Activated CD4-positive, alpha-beta T cell treated with anti-CD3 and anti-CD28 coated beads, Interleukin-10, Interleukin-2, amounts not matched to agents 100 ng/mL and 50 ng/mL, durations not matched to agents 16 hours and 8 hours (primary cell): Measurements from ENCODE around the gene TMBIM1.
A peak's percentile ranks its signal among the peaks of the same experiment; 100 is the strongest.
"Not testable (repeated sequence)": the region's sequence is repeated elsewhere in the genome, so short reads cannot be mapped to it uniquely, and the experiment has no call there.

Source experiments
- DNase-seq: peaks from one replicate; pipeline ENCODE4 v3.0.0-alpha.2; 2020

The TMBIM1 gene

DNA sequence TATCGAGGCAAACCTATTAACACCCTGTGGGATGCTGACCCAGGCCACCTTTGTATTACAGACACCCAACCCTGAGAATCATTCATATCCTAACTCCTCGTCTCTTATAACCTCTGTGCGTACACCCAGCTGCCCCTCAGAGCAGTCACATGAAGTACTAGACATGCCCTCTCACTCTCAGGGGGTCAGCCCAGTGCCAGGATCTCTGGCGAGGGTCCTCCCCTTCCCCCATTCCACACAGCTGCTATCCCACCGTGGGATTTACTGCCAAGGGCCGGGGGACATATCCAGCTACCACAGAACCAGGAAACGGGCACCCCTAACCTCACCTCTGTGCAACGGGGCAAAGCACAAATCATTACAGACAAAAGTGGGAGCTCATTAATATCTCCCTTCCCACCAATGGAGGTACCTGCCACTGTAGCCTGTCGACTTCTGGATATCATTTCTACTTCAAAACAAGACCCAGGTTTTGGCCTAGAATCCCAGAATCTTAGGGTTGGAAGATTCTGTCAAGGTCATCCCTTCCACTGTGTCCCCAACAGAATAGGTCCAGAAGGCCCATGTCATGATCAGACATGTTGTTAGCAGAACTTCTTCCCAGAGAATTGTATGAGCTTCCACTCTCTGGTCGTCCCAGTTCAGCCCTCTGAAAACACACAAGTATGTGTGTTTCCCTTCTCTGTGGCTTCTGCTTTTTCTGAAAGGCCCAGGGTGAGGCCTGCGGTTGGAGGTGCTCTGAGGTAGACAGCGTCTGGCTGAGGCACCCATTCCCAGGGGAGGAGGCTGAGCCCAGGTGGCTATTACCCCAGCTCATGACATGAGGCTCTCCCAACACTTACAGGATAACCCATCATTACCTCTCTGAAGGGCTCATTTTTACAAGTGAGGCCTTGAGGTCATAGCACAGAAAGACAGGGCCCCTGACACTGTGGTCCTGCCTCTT is 1.7 kb downstream of the TMBIM1 start:
- peak; percentile 60 for DNase-seq

DNA sequence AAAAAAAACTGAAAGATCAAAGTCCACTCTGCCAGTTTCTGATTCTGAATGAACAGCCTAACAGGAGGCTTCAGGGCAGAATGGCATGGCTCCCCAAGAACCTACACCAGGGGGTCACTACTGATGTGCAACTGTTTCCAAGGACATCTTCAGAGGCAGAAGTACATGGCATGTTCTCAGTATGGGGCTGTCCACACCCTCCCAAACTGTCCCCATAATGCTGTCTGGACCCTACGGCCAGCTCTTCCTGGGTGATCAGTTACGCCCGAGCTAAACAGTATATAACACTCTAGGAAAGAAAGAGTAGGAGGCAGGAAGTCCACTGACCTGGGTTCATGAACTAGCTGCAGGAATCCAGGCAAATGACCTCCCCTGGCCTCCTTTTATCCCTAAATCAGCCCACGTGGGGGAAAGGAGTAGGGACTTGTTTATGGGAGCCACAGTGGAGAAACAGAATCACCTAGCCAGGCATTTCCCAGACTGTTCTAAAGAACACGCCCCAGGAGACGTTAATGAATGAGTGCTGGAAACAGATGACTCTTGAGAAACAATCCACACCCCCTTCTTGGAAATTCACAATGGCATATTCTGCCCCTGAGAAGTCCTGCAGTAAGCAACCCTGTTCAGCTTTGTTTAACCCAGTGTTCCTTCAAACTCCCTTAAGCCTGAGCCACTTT is 2.5 kb downstream of the TMBIM1 start:
- no peak for DNase-seq

DNA sequence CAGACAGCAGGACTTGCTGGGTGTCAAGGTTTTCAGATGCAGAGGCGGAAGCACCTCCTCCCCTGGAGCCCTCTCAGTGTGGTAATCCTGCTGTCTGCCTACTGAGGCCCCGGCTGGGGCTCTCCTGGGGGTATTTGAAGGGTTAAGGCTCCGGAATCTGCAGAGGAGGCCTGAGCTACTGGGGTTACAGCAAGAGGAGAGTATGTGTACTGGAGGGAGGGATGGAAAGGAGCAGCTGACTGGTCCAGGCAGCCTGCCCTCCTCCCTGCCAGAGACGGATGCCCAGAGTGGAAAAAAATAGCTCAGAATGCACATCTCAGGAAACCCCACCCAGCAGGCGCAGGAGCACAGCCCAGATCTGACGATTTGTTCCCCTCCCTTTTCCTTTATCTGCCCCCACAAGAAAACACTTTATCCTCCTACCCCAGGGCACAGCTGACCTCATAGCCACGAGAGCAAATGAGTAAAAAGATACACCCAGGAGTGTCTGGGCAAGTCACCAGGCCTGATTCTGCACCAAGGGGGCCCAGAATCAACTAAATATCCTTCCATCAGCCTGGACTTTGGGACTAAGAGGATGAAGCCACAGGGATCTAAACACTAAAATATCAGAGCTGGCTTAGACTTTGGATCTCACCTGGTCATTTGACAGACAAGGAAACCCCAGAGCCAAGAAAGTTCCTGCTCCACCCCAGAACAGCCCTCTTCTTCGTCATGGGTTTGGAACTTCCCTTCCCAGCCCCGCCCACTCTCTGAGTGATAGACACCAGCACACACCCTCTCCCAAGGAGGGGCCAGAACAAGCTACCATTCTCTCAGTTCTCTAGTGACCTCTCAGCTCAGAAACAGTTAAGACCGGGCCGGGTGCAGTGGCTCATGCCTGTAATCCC is 5.5 kb downstream of the TMBIM1 start:
- DNase-seq, result peak; percentile 90

DNA sequence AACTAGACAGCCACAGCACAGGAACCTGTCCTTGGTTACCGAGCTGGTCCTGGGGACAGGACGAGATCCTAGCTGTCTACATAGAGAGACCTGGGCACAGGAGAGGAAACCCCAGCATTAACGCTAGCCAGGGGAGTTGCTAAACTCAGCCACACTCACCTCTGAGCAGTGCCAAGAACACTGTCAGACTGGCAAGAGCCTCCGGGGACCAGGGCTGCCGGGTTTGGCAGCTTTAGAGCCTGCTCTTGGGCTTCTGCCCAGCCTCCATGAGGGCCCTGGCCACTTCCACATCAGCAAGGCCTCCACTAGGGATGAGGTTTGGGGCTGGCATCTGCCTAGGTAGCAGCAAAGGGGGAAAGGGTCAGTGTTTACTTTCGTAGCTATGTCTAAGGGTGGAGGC is 6.7 kb downstream of the TMBIM1 start:
- DNase-seq, result no peak

DNA sequence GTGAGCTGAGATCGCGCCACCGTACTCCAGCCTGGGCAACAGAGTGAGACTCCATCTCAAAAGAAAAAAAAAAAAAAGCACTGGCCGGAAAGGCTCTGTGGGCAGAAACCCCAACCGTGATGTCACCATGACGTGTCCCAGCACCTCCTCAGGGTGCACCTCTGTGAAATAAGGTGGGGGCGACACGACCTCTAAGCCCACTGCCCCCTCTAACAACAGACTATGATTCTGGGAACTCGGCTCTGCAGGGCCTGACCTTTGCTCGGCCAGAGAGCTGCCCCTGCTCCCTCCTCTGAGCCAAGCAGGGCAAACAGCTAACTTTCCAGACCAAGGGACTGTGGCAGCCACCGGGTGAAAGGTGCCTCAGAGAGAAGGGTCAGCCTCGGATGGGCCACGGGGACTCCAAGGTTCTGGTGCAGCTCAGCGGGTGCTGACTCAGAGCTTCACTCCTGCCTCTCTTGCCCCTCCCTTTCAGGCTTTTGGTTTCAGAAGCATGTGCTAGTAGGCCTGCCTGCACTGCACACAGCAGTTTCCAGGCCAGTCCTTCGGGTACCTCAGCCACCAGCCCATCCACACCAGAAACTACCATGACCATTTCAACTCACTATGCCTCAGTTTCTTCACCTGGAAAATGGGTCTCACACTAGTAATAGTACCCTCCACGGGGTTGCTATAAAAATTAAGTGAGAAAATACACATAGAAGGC is 8.0 kb downstream of the TMBIM1 start:
- DNase-seq, result peak; percentile 90

DNA sequence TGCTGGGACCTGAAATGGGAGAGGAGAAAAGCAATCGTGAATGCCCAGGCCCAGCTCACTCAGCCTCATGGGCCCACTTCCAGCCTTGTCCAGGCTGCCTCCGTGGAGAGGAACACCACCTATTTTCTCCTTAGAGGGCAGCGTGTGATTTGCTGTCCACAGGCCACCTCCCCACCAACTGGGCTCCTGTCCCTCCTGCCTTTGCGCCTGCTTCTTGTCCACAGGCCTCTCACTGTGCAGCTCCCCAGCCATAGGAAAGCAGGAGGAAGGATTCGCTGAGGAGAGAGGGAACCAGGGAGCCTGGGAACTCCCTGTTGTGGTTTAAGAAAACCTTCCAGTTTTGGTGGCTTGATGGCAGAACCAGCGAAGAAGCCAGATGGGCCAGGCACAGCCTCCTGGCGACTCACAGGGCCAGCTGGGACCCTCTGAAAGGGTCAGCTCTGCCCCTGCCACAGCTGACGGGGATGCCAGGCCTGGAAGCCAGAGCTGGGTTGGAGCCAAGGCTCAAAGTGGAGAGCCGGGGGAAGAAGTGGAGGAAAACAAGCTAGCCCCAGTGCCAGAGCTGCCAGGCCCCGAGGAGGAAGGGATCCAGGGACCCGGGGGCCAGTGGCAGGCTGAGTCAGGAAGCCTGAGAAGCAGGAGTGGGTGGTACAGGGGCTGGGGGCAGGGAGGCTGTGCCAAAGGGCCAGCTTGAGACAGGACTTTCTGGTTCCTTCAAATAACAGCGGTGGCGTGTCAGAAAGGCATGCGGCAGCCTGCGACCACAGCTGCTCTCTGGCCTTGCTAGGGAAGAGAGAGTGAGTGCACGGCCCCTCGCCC is 9.9 kb downstream of the TMBIM1 start:
- DNase-seq, result no peak

DNA sequence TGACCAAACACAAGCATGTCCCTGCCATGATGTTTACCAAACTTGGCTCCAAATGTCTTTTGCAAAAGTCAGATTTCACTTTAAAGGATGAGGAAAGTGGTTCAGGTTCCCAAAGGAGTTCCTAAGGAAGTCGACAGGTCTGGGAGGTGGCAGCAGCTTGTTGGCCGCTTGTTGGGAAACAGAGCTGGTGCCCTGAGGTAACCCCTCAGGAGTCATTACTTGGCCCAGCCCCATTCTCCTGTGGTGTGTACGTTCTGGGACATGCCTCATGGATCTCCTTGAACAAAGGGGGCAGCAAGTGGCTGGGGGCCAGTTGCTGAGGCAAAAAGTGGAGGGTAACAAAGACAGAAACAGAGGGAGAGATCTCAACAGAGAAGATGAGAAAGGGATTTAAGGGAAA is 10.9 kb downstream of the TMBIM1 start:
- no peak for DNase-seq

DNA sequence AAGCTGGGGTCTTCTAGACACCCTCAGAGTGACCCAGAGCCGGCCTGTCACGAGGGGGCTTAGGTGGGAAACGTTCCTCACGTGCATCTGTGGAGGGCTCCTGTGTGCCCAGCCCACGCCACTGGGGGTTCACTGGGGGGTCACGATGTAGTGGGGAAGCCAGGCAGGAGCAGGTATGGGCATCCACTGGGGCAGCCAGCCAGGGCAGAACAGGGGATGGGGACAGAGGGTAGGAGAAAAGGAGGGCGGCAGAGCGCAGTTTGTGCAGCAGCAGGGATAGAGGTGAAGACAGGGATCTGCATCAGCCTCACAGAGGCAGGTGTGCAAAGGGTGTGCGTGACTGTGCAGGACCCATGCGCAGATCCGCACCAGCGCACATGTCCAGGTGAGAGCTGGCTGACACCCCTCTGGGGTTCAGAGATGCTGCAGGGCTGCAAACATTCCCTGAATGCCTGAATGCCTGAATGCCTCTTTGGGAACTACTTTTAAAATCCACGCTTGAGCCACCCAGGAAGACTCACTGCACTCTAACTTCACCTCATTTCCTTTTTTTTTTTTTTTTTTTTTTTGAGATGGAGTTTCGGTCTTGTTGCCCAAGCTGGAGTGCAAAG is 11.9 kb downstream of the TMBIM1 start:
- DNase-seq, result no peak

DNA sequence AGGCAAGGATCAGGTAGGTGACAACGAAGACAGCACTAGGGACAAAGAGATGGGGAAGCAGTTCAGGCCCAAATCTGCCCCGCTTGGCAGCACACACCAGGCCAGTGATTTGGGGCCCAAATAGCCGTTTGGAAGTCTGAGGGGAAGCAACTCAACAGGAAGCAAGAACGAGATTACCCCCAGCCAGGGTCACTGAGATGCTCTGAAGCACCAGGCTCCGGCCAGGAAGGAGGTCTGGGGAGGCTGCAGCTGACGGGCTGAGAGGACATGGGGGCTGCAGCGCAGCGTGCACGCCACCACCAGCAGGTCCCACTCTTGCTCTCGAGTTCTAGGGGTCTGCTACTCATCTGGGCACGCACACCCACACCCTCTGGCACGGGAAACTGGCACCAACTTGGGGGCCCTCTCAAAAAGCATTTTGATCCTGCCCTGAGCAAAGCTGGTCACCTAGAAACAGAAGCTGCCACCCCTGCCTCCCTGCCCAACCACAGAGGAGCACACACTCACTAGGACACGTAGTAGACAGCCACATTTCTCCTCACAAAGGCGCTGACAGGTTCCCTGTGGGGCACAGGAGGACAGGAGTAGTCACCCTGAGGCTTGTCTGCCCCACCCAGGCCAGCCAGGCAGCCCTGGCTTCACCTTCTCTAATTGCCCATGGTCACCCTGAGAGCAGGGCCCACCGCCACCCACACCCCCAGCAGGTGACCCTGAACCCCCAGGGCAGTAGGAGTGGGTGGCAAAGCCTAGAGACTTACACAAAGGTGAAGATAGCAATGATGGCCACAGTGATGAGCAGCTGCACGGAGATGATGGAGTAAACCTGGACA is 13.6 kb downstream of the TMBIM1 start:
- DNase-seq, result no peak

DNA sequence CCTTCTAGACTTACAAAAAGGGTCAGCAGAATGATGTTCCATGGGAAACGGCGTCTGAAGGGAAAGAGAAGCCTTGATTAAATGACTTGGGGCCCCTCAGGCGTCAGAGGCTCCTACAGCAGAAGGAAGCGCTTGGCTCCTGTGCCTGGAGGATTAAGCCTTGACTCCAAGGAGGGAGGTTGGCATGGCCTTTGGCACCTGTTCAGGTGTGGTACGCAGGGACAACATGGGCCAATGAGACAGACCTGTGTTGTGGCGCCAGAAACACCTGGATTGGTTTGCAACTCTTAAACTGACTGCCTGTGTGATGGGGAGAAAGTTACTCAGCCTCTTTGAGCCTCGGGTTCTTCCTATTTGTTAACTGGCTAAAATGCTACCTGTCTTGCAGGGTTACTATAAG is 14.4 kb downstream of the TMBIM1 start:
- DNase-seq, result no peak

DNA sequence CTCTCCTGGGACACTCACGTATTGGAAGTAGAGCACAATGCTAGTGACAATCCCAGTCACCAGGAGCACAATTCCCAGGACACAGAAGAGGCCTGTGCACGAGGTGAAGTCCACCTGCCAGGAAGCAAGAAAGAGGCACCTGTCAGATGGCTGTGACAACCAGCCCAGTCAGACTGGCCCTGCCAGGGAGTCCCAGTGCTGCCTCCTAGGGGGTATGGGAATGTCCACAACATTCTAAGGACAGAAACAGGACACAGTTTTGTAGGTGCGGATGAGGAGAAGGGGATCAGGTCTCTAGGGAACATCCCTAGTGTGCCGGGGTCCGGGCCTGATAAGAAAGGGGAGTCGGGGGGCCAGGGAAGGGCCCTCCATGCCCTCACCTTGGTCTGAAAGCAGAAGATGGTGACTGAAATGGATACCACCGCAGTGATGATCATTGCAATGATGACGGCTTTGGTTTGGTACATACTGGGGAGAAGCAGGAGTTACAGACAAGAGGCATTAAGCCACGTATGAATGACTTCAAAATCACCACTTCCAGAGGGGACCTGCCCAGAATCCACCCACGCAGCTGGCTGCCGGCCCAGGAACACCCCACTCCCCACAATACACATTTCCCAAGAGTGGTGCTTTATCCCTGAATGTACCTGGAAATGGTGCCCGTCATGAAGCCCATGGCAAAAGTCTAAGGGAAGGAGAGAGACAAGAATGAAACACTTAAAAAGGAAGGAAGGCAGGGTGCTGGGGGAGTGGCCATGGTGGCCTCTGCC is 15.1 kb downstream of the TMBIM1 start:
- DNase-seq, result no peak

DNA sequence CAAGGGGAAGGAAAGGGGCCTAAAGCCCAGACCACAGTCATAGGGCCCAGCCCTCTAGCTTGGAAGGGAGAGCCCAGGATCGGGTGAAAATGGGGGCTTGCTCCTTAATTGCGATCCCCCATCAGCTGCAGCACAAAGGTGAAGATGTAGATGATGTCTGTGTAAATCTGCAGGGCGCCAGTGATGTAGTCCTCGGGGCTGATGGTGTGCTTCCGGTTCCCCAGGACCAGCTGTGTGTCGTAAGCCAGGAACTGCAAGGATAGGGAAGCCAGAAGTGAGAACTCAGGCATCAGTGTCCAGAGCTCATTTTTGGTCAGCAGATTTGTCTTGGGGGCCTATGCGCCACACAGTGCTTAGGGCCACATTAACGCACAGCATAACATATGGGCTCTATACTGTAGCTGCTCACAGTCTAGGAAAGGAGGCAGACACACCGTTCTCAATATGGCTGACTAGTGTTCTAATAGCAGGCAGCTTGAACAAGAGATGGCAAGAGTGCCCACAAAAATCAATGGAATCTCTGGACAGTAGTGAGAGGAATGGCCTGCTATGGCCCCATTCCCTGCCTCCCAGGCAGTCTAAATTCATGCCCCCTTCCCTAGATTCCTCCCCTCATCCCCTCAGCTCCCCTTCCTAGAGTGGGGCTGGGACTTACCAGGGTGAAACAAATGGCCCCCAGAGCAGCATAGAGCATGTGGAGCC is 16.8 kb downstream of the TMBIM1 start:
- no peak for DNase-seq

DNA sequence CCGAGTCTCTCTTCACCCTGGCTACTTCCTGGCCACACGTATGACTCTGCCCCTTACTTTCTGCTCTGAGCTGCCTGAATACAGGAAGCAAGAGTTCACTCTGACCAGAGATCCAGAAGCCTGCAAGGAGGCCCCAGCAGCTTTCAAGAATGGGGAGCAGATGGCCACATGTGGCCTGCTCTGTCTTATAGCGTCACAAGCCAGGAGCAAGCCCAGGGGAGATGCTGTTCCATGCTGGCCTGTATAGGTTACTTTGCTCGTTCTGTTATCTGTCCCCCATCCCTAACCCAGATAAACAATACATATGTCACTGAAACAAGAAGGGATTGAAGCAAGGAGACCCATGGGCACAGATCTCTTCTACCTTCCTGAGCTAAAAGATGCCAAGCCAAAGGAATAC is 17.7 kb downstream of the TMBIM1 start:
- DNase-seq, result no peak

DNA sequence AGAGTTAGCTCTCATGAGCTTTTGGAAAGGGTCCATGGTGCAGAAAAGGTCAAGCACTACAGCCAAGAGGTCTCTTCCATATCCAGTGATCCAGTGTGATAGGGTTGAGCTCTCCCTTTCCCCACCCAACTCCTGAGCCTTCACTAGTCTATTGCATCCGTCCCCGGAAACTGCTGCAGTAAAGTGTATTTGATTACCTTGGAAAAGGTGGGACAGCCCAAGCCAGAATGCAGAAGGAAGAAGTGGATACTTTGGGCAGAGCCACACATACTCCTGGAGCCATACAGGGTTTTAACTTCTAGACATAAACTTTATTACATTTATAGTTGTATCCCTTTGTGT is 18.4 kb downstream of the TMBIM1 start:
- DNase-seq, result no peak

DNA sequence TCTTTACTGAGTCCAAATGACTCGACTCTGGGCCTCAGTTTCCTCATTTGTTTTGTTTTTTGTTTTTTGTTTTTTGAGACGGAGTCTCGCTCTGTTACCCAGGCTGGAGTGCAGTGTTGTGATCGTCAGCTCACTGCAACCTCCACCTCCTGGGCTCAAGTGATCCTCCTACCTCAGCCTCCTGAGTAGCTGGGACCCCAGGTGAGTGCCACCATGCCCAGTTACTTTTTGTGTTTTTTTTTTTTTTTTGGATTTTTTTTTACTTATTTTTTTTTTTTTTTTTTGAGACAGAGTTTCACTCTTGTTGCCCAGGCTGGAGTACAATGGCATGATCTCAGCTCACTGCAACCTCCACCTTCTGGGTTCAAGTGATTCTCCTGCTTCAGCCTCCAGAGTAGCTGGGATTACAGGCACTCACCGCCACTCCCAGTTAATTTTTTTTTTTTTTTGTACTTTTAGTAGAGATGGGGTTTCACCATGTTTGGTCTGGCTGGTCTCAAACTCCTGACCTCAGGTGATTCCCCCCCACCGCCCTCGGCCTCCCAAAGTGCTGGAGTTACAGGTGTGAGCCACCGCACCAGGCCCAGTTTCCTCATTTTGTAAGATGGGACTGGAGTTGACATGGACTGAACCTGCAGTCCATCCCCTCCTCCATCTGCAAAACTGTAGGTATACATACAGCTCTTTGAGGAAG is 18.9 kb downstream of the TMBIM1 start:
- not testable (repeated sequence) for DNase-seq

DNA sequence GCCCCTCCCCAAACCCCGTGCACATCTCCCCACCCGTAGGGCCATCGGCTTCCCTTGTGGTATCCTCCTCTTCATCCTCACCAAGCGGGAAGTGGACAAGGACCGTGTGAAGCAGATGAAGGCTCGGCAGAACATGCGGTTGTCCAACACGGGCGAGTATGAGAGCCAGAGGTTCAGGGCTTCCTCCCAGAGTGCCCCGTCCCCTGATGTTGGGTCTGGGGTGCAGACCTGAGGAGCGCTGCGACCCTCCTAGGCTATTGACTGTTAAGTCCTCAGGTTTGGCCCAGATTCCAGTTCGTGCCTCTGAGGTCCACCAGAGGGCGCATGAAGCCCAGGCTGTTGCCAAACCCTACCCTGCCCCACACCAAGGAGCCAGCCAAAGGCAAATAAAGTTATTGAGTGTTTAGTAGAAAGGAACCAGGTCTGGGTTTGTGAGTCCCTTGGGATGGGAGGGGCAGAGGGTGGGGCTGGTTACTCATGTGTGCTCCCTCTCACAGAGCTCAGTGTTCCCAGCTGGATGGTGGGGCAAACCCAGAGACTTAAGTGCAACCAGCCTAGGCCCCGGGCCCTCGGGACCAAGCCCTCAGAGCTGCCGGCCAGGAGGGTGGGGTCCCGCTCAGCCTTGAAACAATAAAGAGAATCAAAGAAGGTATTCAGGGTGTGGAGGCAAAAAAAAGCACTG is 19.6 kb downstream of the TMBIM1 start:
- DNase-seq, result peak; percentile 84

DNA sequence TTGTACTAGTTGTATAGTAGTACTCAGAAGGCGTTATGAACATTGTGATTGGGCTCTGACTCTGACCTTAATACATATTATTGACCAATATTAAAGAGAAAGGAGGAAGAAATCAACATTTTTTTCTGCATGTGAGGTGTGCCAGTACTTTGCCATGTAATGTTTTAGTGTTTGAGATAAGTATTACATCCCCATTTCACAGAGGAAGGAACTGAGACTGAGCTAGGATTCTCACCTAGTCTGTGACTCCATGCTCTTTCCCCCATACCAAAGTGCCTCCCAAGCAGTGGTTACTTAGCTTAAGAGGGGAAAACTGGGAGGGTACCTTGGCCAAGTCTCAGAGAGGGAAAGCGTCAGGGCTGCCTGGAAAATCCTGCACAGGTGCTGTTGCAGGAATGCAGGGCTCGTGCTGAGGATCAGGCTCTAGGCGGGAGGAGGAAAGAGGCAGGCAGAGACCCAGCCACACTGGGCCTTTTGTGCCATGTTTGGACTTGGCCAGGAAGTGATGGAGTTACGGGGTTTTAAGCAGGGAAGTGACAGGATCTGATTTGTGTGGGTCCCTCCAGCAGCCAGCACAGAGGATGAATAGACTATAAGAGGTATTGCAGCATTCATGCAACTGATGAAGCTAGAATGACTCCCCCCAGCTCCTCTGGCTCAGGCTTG is 20.3 kb downstream of the TMBIM1 start:
- DNase-seq, result no peak
